GM23248 (cell line): ENCODE measurements around the gene CYP3A4. TPM values are rescaled to one million over a fixed set of nuclear protein-coding genes. Genes with fewer than 3 reads are reported as not detected.

ENCODE experiments used
- DNase-seq: peaks from one replicate; pipeline ENCODE4 v3.0.0-alpha.2; 2015
- H2AFZ ChIP-seq: fragments of 200-600 bp; sonication (generic); 2 replicates; pipeline ENCODE4 v1.6.1; 2016; ENCODE audit warnings: antibody characterized with exemption
- H3F3A ChIP-seq: fragments of 200-600 bp; sonication (generic); 2 replicates; pipeline ENCODE4 v1.6.1; 2016; ENCODE audit warnings: mild to moderate bottlenecking, antibody characterized with exemption, mixed run types; ENCODE audit not compliant: insufficient read depth
- H3K27ac ChIP-seq: fragments of 200-600 bp; sonication (generic); 2 replicates; pipeline ENCODE4 v1.5.1; 2016; ENCODE audit warnings: mild to moderate bottlenecking
- H3K27me3 ChIP-seq: fragments of 200-600 bp; sonication (generic); replicated peaks from 2 replicates; pipeline ENCODE4 v1.6.1; 2016; ENCODE audit warnings: mild to moderate bottlenecking; ENCODE audit not compliant: insufficient read depth
- H3K36me3 ChIP-seq: fragments of 200-600 bp; sonication (generic); 2 replicates; pipeline ENCODE4 v1.6.1; 2016; ENCODE audit warnings: low read depth, mild to moderate bottlenecking
- H3K4me1 ChIP-seq: fragments of 200-600 bp; sonication (generic); 2 replicates; pipeline ENCODE4 v1.6.1; 2016; ENCODE audit warnings: mild to moderate bottlenecking; ENCODE audit not compliant: insufficient read depth
- H3K4me2 ChIP-seq: fragments of 200-600 bp; sonication (generic); one replicate; pipeline ENCODE4 v1.6.1; 2016; ENCODE audit warnings: mild to moderate bottlenecking; ENCODE audit not compliant: unreplicated experiment
- H3K4me3 ChIP-seq: fragments of 200-600 bp; sonication (generic); 2 replicates; pipeline ENCODE4 v1.5.1; 2016; ENCODE audit warnings: mild to moderate bottlenecking
- H3K79me2 ChIP-seq: fragments of 200-600 bp; sonication (generic); 2 replicates; pipeline ENCODE4 v1.6.1; 2016; ENCODE audit warnings: mild to moderate bottlenecking; ENCODE audit not compliant: insufficient read depth
- H3K9ac ChIP-seq: fragments of 200-600 bp; sonication (generic); 2 replicates; pipeline ENCODE4 v1.6.1; 2016; ENCODE audit warnings: mild to moderate bottlenecking
- H3K9me2 ChIP-seq: fragments of 200-600 bp; sonication (generic); 2 replicates; pipeline ENCODE4 v1.6.1; 2016; ENCODE audit warnings: mixed run types, mild to moderate bottlenecking, moderate library complexity; ENCODE audit not compliant: insufficient read depth
- H3K9me3 ChIP-seq: fragments of 200-600 bp; sonication (generic); one replicate; pipeline ENCODE4 v1.6.1; 2017; ENCODE audit warnings: low read depth
- H4K20me1 ChIP-seq: fragments of 200-600 bp; sonication (generic); 2 replicates; pipeline ENCODE4 v1.6.0; 2016; ENCODE audit not compliant: insufficient read depth
- EZH2 ChIP-seq: fragments of 200-600 bp; sonication (generic); IDR thresholded peaks from 2 replicates; pipeline ENCODE4 v1.6.1; 2018; ENCODE audit warnings: antibody characterized with exemption, mild to moderate bottlenecking; ENCODE audit not compliant: insufficient read depth, poor library complexity, severe bottlenecking
- EZH2phosphoT487 ChIP-seq: fragments of 200-600 bp; sonication (generic); IDR thresholded peaks from 2 replicates; pipeline ENCODE4 v1.6.1; 2018; ENCODE audit warnings: antibody characterized with exemption, moderate library complexity, mild to moderate bottlenecking, low read depth; ENCODE audit not compliant: insufficient read depth
- WGBS, 2 experiments: methylation state at CpG; one replicate each; pipeline ENCODE4 v1.1.6; 2015 to 2017; ENCODE audit warnings: low lambda C conversion rate in 2 of 2, low coverage in 1 of 2; ENCODE audit errors: missing lambda C conversion rate in 2 of 2; 5-methylcytosine and 5-hydroxymethylcytosine counted together
- in situ Hi-C: fragments of 300-500 bp; cut with MboI; formaldehyde crosslinking; loops from 2 replicates; pipeline ENCODE4 v1.15.0; 2020
- polyA plus RNA-seq: library from polyadenylated mRNA; unstranded; fragments of >200 nt; fragmentation: Nextera tagmentation; extraction: Ambion mirVana; gene quantifications from 2 replicates; pipeline ENCODE4 v1.2.1, GENCODE V29; 2016
- total RNA-seq: library from RNA; depleted of rRNA; stranded (reverse); fragments of >200 nt; shearing (Covaris generic); gene quantifications from 2 replicates; pipeline ENCODE4 v1.2.3, GENCODE V29; 2014

The CYP3A4 gene
- total and polyA plus RNA-seq, 2 experiments from 2014 or later: not detected

DNA sequence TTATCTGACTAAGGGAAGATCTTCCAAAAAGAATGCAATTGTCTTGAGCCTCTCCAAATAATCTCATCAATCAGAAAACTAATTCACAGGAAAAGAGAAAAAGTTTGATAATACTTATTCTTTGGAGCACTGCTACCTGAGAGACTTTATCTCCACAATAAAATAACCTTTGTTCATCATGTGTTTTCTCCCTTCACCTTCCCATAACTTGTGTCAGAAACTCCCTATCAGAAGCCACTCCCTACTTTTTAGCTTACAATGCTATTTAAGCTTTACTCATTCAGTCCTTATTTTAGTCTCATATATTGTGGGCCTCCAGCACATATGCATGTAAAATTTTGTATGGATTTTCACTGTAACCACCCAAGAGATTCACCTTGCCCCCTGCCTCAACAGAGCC lies 44.8 kb upstream of the CYP3A4 start:
- Histone ChIP-seq H3K27me3 (peaks cover 45% of the 10 kb centered on the region), H3K36me3 (no peaks in the 10 kb centered on the region), H3K9me3 (no peaks in the 10 kb centered on the region), H3K4me2 (no peak overlapping the region), H3K4me3 (no peak overlapping the region), H4K20me1 (no peaks in the 10 kb centered on the region), H3K79me2 (no peaks in the 10 kb centered on the region), H3K9ac (no peak overlapping the region), H3K27ac (no peak overlapping the region), H3K4me1 (no peaks in the 10 kb centered on the region), H2AFZ (no peak overlapping the region), H3F3A (no peaks in the 10 kb centered on the region), H3K9me2 (no peaks in the 10 kb centered on the region)
- no peak for TF ChIP-seq EZH2phosphoT487
- TF ChIP-seq EZH2: no peak
- in situ Hi-C loops: no loop called here
- no peak for DNase-seq

DNA sequence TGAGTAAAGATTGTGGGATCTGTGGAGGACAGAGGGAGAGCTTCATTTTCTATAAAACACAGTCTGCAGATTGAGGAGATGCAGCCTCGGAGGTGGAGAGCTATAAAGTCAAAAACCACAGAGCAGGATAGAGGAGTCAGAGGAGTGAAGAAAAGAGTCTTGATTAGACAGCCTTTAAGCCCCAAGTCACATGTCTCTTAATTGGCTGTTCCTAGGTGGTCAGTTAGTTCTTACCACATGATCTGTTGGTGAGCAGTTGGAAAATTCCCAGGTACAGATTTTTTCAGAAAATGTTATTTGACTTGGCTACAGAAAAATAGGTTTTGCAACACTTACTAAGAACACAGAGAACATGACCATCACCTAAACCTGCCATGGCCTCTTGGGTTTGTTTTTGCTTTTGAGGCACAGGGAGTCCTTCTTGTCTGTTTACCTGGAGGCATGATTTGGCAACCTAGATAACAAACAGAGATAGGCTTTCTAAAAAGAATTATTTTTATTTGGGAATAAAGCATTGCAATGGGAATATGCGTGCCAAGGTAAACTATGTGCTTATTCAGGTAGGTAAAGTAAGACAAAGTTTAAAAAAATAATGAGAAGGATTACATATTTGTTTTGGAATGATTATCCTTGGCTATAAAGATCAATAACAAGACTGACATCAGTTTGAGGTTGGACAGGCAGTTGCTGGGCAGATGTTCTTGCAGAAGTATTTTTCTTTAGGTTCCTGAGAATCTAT lies 43.2 kb upstream of the CYP3A4 start:
- no peak overlapping the region for H3K4me3 ChIP-seq
- no peak overlapping the region for H3K4me2 ChIP-seq
- no peak for DNase-seq
- no peak overlapping the region for H3K27ac ChIP-seq
- in situ Hi-C loops: no loop called here
- no peaks in the 10 kb centered on the region for H3K4me1 ChIP-seq
- H3K9me2 ChIP-seq: no peaks in the 10 kb centered on the region
- H3K27me3 ChIP-seq: peaks cover 45% of the 10 kb centered on the region
- H2AFZ ChIP-seq: no peak overlapping the region
- H3K9ac ChIP-seq: no peak overlapping the region
- H4K20me1 ChIP-seq: no peaks in the 10 kb centered on the region
- WGBS, 2 experiments: 30 to 36% methylated on average over 2 of the region's 2 CpGs
- no peaks in the 10 kb centered on the region for H3K9me3 ChIP-seq
- H3K79me2 ChIP-seq: no peaks in the 10 kb centered on the region
- no peaks in the 10 kb centered on the region for H3K36me3 ChIP-seq
- no peak for TF ChIP-seq EZH2
- TF ChIP-seq EZH2phosphoT487: no peak
- H3F3A ChIP-seq: no peaks in the 10 kb centered on the region

GRCh38 chr7:99825873-99826272 lies 41.9 kb upstream of the CYP3A4 start:
- Histone ChIP-seq H3F3A (no peaks in the 10 kb centered on the region), H4K20me1 (no peaks in the 10 kb centered on the region), H3K36me3 (no peaks in the 10 kb centered on the region), H3K27ac (no peak overlapping the region), H3K27me3 (peaks cover 53% of the 10 kb centered on the region), H3K9me2 (no peaks in the 10 kb centered on the region), H3K79me2 (no peaks in the 10 kb centered on the region), H3K4me1 (no peaks in the 10 kb centered on the region), H3K4me3 (no peak overlapping the region), H3K4me2 (no peak overlapping the region), H3K9me3 (no peaks in the 10 kb centered on the region), H3K9ac (no peak overlapping the region), H2AFZ (no peak overlapping the region)
- no peak for DNase-seq
- in situ Hi-C loops: no loop called here
- TF ChIP-seq EZH2phosphoT487 (no peak), EZH2 (no peak)

DNA sequence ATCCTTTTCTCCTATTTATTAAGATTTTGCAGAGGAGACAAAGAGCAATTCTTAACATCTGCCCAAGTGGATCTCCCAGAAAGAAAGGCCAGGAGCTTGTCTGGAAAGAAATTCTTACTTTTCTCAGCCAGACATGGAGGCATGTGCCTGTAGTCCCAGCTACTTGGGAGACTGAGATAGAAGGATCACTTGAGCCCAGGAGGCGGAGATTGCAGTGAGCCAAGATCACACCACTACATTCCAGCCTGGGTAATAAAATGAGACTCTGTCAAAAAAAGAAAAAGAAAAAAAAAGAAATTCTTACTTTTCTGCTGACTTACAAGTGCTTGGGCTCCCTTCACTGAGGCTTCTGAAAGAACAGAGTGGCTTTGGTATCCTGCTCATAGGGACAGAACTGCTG lies 41.5 kb upstream of the CYP3A4 start:
- no peaks in the 10 kb centered on the region for H3F3A ChIP-seq
- H3K9me2 ChIP-seq: no peaks in the 10 kb centered on the region
- no peaks in the 10 kb centered on the region for H3K9me3 ChIP-seq
- peaks cover 51% of the 10 kb centered on the region for H3K27me3 ChIP-seq
- no peak overlapping the region for H3K27ac ChIP-seq
- no peak for DNase-seq
- H3K79me2 ChIP-seq: no peaks in the 10 kb centered on the region
- TF ChIP-seq EZH2 (no peak), EZH2phosphoT487 (no peak)
- in situ Hi-C loops: no loop called here
- H3K36me3 ChIP-seq: no peaks in the 10 kb centered on the region
- no peak overlapping the region for H3K4me3 ChIP-seq
- no peak overlapping the region for H2AFZ ChIP-seq
- H3K4me1 ChIP-seq: no peaks in the 10 kb centered on the region
- H4K20me1 ChIP-seq: no peaks in the 10 kb centered on the region
- H3K4me2 ChIP-seq: no peak overlapping the region
- no peak overlapping the region for H3K9ac ChIP-seq
- whole genome bisulfite sequencing, 2 experiments: 27 to 31% methylated on average over 1 of the region's 1 CpG

DNA sequence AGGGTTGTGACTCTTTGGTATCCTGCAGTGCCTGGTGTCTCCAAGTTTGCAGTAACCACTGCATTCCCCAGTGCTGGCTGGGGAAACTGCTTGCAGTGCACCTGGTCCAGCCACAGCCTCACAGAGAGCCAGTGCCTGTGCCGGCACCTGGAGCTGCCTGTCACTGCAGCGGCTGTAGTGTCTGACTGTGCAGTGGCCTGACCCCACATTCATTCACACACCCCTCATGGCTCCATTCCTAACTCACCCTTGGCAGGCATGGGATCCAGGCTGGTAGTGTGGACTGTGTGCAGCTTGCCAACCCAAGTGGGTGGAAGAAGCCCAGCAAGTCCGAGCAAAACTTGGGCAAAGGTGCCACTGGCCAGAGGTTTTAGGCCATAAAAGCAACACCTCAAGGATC lies 40.1 kb upstream of the CYP3A4 start:
- WGBS, 2 experiments: 68 to 78% methylated on average over 3 of the region's 3 CpGs
- H3K9me3 ChIP-seq: no peaks in the 10 kb centered on the region
- no peak overlapping the region for H3K4me3 ChIP-seq
- no peaks in the 10 kb centered on the region for H3K4me1 ChIP-seq
- H3K27ac ChIP-seq: no peak overlapping the region
- in situ Hi-C loops: no loop called here
- H3K9ac ChIP-seq: no peak overlapping the region
- no peak overlapping the region for H3K4me2 ChIP-seq
- H3K9me2 ChIP-seq: no peaks in the 10 kb centered on the region
- no peak overlapping the region for H2AFZ ChIP-seq
- no peak for TF ChIP-seq EZH2phosphoT487
- no peak for TF ChIP-seq EZH2
- H3K79me2 ChIP-seq: no peaks in the 10 kb centered on the region
- DNase-seq: no peak
- no peaks in the 10 kb centered on the region for H4K20me1 ChIP-seq
- H3K36me3 ChIP-seq: no peaks in the 10 kb centered on the region
- peaks cover 49% of the 10 kb centered on the region for H3K27me3 ChIP-seq
- H3F3A ChIP-seq: no peaks in the 10 kb centered on the region
